A549 (cell line): Measurements from ENCODE around the gene RUNX1.

Experiments used
- CEBPB ChIP-seq, 2 experiments: fragments of >200 bp in 1 of 2; sonication (Bioruptor Twin) in 1 of 2; formaldehyde crosslinking in 1 of 2; IDR thresholded peaks; 2 replicates each; pipeline ENCODE4 v1.6.1; 2012 to 2016
- TF ChIP-seq, protein P1 (sequence below): fragments of >200 bp; sonication (Bioruptor Twin); formaldehyde crosslinking; IDR thresholded peaks from 3 replicates; pipeline ENCODE4 v1.6.1; 2016
- TF ChIP-seq, protein P2 (sequence below): fragments of >200 bp; sonication (Bioruptor Twin); formaldehyde crosslinking; IDR thresholded peaks from 3 replicates; pipeline ENCODE4 v1.5.1; 2016

DNA sequence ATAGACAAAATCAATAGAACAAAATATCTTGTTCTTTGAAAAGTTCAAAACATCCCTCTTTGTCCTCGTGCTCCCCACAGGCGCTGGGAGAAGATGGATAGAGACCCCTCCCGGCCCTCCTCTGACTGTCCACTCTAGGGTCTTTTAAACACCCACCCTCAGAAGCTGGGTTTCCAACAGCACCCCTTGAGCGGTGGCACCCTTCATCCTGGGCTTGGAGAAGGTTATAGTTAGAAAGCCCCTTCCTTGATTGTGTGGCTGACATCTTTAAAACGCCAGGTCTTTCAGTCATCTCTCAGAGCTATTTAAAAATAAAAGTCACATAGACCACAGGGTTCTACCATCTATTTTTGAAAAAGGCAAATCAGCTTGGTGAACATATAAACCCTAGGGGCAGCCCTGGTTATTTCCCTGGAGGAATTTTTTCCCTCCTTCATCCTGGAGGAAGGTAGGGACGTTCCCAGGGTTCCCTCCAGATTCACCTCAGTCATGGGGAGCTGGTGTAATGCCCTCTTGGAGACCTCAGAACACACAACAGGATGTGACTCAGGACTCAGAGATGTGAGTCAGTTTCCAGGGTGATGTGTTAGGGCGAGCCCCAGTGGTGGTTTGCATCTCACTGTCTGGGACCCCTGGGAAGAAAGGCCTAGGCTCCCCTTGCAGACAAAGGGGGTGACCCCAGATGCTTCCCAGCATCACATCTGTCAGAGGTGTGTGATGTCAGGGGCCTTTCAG is 241.8 kb downstream of the RUNX1 start:
- TF ChIP-seq, protein P1, sequence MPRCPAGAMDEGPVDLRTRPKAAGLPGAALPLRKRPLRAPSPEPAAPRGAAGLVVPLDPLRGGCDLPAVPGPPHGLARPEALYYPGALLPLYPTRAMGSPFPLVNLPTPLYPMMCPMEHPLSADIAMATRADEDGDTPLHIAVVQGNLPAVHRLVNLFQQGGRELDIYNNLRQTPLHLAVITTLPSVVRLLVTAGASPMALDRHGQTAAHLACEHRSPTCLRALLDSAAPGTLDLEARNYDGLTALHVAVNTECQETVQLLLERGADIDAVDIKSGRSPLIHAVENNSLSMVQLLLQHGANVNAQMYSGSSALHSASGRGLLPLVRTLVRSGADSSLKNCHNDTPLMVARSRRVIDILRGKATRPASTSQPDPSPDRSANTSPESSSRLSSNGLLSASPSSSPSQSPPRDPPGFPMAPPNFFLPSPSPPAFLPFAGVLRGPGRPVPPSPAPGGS = no peak
- no peak for TF ChIP-seq CEBPB (IDR thresholded peaks at IDR 0.05)
- TF ChIP-seq, protein P2, sequence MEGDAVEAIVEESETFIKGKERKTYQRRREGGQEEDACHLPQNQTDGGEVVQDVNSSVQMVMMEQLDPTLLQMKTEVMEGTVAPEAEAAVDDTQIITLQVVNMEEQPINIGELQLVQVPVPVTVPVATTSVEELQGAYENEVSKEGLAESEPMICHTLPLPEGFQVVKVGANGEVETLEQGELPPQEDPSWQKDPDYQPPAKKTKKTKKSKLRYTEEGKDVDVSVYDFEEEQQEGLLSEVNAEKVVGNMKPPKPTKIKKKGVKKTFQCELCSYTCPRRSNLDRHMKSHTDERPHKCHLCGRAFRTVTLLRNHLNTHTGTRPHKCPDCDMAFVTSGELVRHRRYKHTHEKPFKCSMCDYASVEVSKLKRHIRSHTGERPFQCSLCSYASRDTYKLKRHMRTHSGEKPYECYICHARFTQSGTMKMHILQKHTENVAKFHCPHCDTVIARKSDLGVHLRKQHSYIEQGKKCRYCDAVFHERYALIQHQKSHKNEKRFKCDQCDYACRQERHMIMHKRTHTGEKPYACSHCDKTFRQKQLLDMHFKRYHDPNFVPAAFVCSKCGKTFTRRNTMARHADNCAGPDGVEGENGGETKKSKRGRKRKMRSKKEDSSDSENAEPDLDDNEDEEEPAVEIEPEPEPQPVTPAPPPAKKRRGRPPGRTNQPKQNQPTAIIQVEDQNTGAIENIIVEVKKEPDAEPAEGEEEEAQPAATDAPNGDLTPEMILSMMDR = no peak
